WTC11 (cell line): ENCODE measurements around the gene SNX9. TPM values are rescaled to one million over a fixed set of nuclear protein-coding genes. Genes with fewer than 3 reads are reported as not detected.

Experiments
- ATAC-seq: fragments of 200-7000 bp; cut with Tn5 transposase; 2 replicates; pipeline ENCODE4 v1.10.0; 2021; ENCODE audit warnings: mild to moderate bottlenecking, moderate library complexity
- CTCF ChIA-PET: fragments of 300-600 bp; sonication (Branson Sonifier 250); formaldehyde crosslinking; loops from one replicate; lab custom pipeline; 2021; ENCODE audit warnings: antibody characterized with exemption; lab: Charles Lee
- POLR2A ChIA-PET: fragments of 350-600 bp; sonication (Branson Sonifier 250); formaldehyde crosslinking; loops from one replicate; lab custom pipeline; 2021; ENCODE audit warnings: antibody characterized with exemption; lab: Charles Lee
- DNase-seq: peaks from one replicate; pipeline ENCODE4 v3.0.0; 2021; ENCODE audit warnings: low spot score
- H3K27ac Mint-ChIP-seq: 2 replicates; pipeline ENCODE4 v1.8.0; 2021; ENCODE audit warnings: mixed read lengths
- H3K27me3 Mint-ChIP-seq: 2 replicates; pipeline ENCODE4 v1.8.0; 2021; ENCODE audit warnings: low read depth, mild to moderate bottlenecking, moderate library complexity, mixed read lengths
- H3K36me3 Mint-ChIP-seq: 2 replicates; pipeline ENCODE4 v1.8.0; 2021; ENCODE audit warnings: mixed read lengths
- H3K4me1 Mint-ChIP-seq: 2 replicates; pipeline ENCODE4 v1.8.0; 2022; ENCODE audit warnings: mixed read lengths
- H3K4me3 Mint-ChIP-seq: 2 replicates; pipeline ENCODE4 v1.8.0; 2021; ENCODE audit warnings: mild to moderate bottlenecking, moderate library complexity, mixed read lengths
- H3K9me3 Mint-ChIP-seq: 2 replicates; pipeline ENCODE4 v1.8.0; 2021; ENCODE audit warnings: mixed read lengths
- ATF1 ChIP-seq: sonication (generic); formaldehyde crosslinking; IDR thresholded peaks from 2 replicates; pipeline ENCODE4 v1.8.1; 2023; ENCODE audit warnings: mild to moderate bottlenecking, moderate library complexity, missing genetic modification reagents
- CBFB ChIP-seq: sonication (generic); formaldehyde crosslinking; IDR thresholded peaks from 2 replicates; pipeline ENCODE4 v1.8.1; 2022; ENCODE audit warnings: mild to moderate bottlenecking, low read depth, missing genetic modification reagents
- CREB1 ChIP-seq: sonication (generic); formaldehyde crosslinking; IDR thresholded peaks from 2 replicates; pipeline ENCODE4 v1.8.0; 2023; ENCODE audit warnings: mild to moderate bottlenecking, missing genetic modification reagents
- E2F1 ChIP-seq: sonication (generic); formaldehyde crosslinking; IDR thresholded peaks from 2 replicates; pipeline ENCODE4 v1.8.0; 2022; ENCODE audit warnings: mild to moderate bottlenecking, missing genetic modification reagents
- E2F4 ChIP-seq: sonication (generic); formaldehyde crosslinking; IDR thresholded peaks from 2 replicates; pipeline ENCODE4 v1.8.1; 2022; ENCODE audit warnings: low read depth, mild to moderate bottlenecking, moderate library complexity, missing genetic modification reagents, borderline replicate concordance
- EMX1 ChIP-seq: fragments of 250-450 bp; sonication (Bioruptor Pico); IDR thresholded peaks from 2 replicates; pipeline ENCODE4 v1.8.0; 2021; ENCODE audit warnings: mild to moderate bottlenecking
- FOXP4 ChIP-seq: sonication (generic); formaldehyde crosslinking; IDR thresholded peaks from 2 replicates; pipeline ENCODE4 v1.8.0; 2022; ENCODE audit warnings: mild to moderate bottlenecking, missing genetic modification reagents
- HMGA2 ChIP-seq: fragments of 250-450 bp; sonication (Bioruptor Pico); IDR thresholded peaks from 2 replicates; pipeline ENCODE4 v1.4.0; 2021; ENCODE audit warnings: mild to moderate bottlenecking, moderate library complexity
- IRF1 ChIP-seq: sonication (generic); formaldehyde crosslinking; IDR thresholded peaks from 2 replicates; pipeline ENCODE4 v1.8.0; 2023; ENCODE audit warnings: missing genetic modification reagents
- JAZF1 ChIP-seq: fragments of 250-450 bp; sonication (Bioruptor Pico); IDR thresholded peaks from 2 replicates; pipeline ENCODE4 v1.9.0; 2021; ENCODE audit warnings: moderate library complexity, mild to moderate bottlenecking, inconsistent platforms
- KAT7 ChIP-seq: sonication (generic); formaldehyde crosslinking; IDR thresholded peaks from 2 replicates; pipeline ENCODE4 v1.8.1; 2023; ENCODE audit warnings: missing genetic modification reagents, mild to moderate bottlenecking, borderline replicate concordance
- MYBL2 ChIP-seq: sonication (generic); formaldehyde crosslinking; IDR thresholded peaks from 2 replicates; pipeline ENCODE4 v1.8.1; 2023; ENCODE audit warnings: mild to moderate bottlenecking, moderate library complexity, missing genetic modification reagents
- SMAD4 ChIP-seq: sonication (generic); formaldehyde crosslinking; IDR thresholded peaks from 2 replicates; pipeline ENCODE4 v1.8.0; 2022; ENCODE audit warnings: mild to moderate bottlenecking, missing genetic modification reagents
- SP1 ChIP-seq: sonication (generic); formaldehyde crosslinking; conservative IDR thresholded peaks from 2 replicates; pipeline ENCODE4 v1.8.1; 2022; ENCODE audit warnings: missing genetic modification reagents
- TP53 ChIP-seq: sonication (generic); formaldehyde crosslinking; IDR thresholded peaks from 2 replicates; pipeline ENCODE4 v1.8.1; 2023; ENCODE audit warnings: mild to moderate bottlenecking, missing genetic modification reagents
- USF1 ChIP-seq: sonication (generic); formaldehyde crosslinking; IDR thresholded peaks from 2 replicates; pipeline ENCODE4 v1.8.0; 2022; ENCODE audit warnings: mild to moderate bottlenecking, missing genetic modification reagents
- ZNF396 ChIP-seq: fragments of 250-450 bp; sonication (Bioruptor Pico); IDR thresholded peaks from 2 replicates; pipeline ENCODE4 v1.8.0; 2021; ENCODE audit warnings: mild to moderate bottlenecking, moderate library complexity, borderline replicate concordance
- ZNF423 ChIP-seq: fragments of 250-450 bp; sonication (Bioruptor Pico); IDR thresholded peaks from 2 replicates; pipeline ENCODE4 v2.1.2; 2022; ENCODE audit warnings: mild to moderate bottlenecking, moderate library complexity
- ZNF425 ChIP-seq: fragments of 250-450 bp; sonication (Bioruptor Pico); conservative IDR thresholded peaks from 2 replicates; pipeline ENCODE4 v1.9.0; 2021; ENCODE audit warnings: mild to moderate bottlenecking
- ZNF532 ChIP-seq: fragments of 250-450 bp; sonication (Bioruptor Pico); IDR thresholded peaks from 2 replicates; pipeline ENCODE4 v1.9.0; 2021; ENCODE audit warnings: mild to moderate bottlenecking, borderline replicate concordance
- ZNF671 ChIP-seq: fragments of 250-450 bp; sonication (Bioruptor Pico); IDR thresholded peaks from 2 replicates; pipeline ENCODE4 v1.8.0; 2021; ENCODE audit warnings: mild to moderate bottlenecking
- total RNA-seq: library from RNA; stranded (reverse); gene quantifications from 3 replicates; pipeline ENCODE4 v1.2.3, GENCODE V29; 2021

The SNX9 gene
- total RNA-seq, 1 experiment from 2014 or later = 35.0 TPM

GRCh38 chr6:157908369-157909281, 85.6 kb downstream of the SNX9 start:
- ChIA-PET CTCF (no interaction called here), POLR2A (no interaction called here)
- Mint-ChIP-seq H3K36me3 (peaks cover 41% of the 10 kb centered on the region), H3K9me3 (0 out of 2 replicates have a peak, but pooled peaks cover 2% of the 10 kb centered on the region), H3K27me3 (no peaks in the 10 kb centered on the region), H3K27ac (peak overlapping the region; percentile 66), H3K4me1 (peaks cover 48% of the 10 kb centered on the region), H3K4me3 (no peak overlapping the region)
- TF ChIP-seq ZNF671 (CRISPR knock-in tag) = no peak
- no peak for TF ChIP-seq KAT7 (CRISPR knock-in tag)
- TF ChIP-seq TP53 (CRISPR knock-in tag) = no peak
- no peak for TF ChIP-seq ZNF423 (CRISPR knock-in tag)
- TF ChIP-seq CREB1 (CRISPR knock-in tag) = no peak
- no peak for TF ChIP-seq ZNF532 (CRISPR knock-in tag)
- no peak for TF ChIP-seq FOXP4
- TF ChIP-seq E2F4 (CRISPR knock-in tag) = no peak
- TF ChIP-seq ZNF396 (CRISPR knock-in tag) = no peak
- ATAC-seq (no peak), DNase-seq (no peak)

- Mint-ChIP-seq H3K27ac (no peak overlapping the region), H3K27me3 (no peaks in the 10 kb centered on the region), H3K9me3 (0 out of 2 replicates have a peak, but pooled peaks cover 2% of the 10 kb centered on the region), H3K36me3 (peaks cover 45% of the 10 kb centered on the region), H3K4me3 (no peak overlapping the region), H3K4me1 (peaks cover 52% of the 10 kb centered on the region)
- CTCF ChIA-PET = no interaction called here
- ATAC-seq (no peak), DNase-seq (no peak)
- POLR2A ChIA-PET = no interaction called here
- no peak for TF ChIP-seq JAZF1 (CRISPR knock-in tag)
- TF ChIP-seq ZNF423 (CRISPR knock-in tag) = no peak
- TF ChIP-seq SMAD4 = no peak
- TF ChIP-seq IRF1 (CRISPR knock-in tag) = no peak
- no peak for TF ChIP-seq ATF1 (CRISPR knock-in tag)
- no peak for TF ChIP-seq USF1
- TF ChIP-seq EMX1 (CRISPR knock-in tag) = no peak
- TF ChIP-seq HMGA2 (CRISPR knock-in tag) = no peak
- TF ChIP-seq MYBL2 = no peak
- no peak for TF ChIP-seq SP1 (CRISPR knock-in tag)
- no peak for TF ChIP-seq ZNF425 (CRISPR knock-in tag)
- no peak for TF ChIP-seq CBFB (CRISPR knock-in tag)
- TF ChIP-seq E2F1 (CRISPR knock-in tag) = no peak
- no peak for TF ChIP-seq TP53 (CRISPR knock-in tag)
Measured at GRCh38 chr6:157909282-157909664, 86.2 kb downstream of the SNX9 start.
